Measurements from ENCODE around the gene KLK11. TPM values are rescaled to one million over a fixed set of nuclear protein-coding genes. Genes with fewer than 3 reads are reported as not detected.

The KLK11 gene
- total and polyA plus RNA-seq, 10 of the 15 experiments (the other 5 are each of a cell fraction or from before 2014, with no cell fraction given), result not detected

GRCh38 chr19:51030631-51031030, 4.2 kb upstream of the KLK11 start (continued):
- TF ChIP-seq CUX1 (IDR thresholded peaks at IDR 0.05; ENCODE audit: insufficient replicate concordance, low read depth, low read length) (no peak), KAT2A (conservative IDR thresholded peaks at IDR 0.05; ENCODE audit: control insufficient read depth, low read depth, low read length) (no peak), CREB1 (IDR thresholded peaks at IDR 0.05; ENCODE audit: low read depth) (no peak), SPI1 (IDR thresholded peaks at IDR 0.05; ENCODE audit: borderline replicate concordance, insufficient read depth, low read depth, low read length) (no peak)

DNA sequence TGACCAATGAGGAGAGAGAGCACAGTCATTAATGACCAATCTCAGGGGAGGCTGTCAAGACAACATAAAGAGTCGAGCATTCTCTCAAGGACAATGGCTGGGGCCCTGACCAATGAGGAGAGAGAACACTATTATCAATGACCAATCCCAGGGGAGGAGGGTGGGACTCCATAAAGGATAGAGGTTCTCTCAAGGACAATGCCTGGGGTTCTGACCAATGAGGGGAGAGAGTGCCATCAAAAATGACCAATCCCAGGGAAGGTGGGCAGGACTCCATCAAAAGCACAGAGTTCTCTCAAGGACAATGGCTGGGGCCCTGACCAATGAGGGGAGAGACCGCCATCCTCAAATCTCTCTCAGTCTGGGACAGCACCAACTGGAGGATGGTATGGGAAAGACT, 3.3 kb upstream of the KLK11 start:
- no peak for TF ChIP-seq USF1 (IDR thresholded peaks at IDR 0.05; ENCODE audit: borderline replicate concordance, extremely low read length, insufficient read depth, low read depth, low read length)
- TF ChIP-seq USF2 (IDR thresholded peaks at IDR 0.05; ENCODE audit: borderline replicate concordance, low read depth, low read length), result no peak
- TF ChIP-seq HDAC2 (IDR thresholded peaks at IDR 0.05), result no peak
- no peak for TF ChIP-seq MEF2A (IDR thresholded peaks at IDR 0.05; ENCODE audit: insufficient read depth, low read depth, low read length)
- TF ChIP-seq NFYB (IDR thresholded peaks at IDR 0.05; ENCODE audit: insufficient read depth, low read depth, low read length), result peak; percentile 66; the same call in 1 of the 2 replicates
- in situ Hi-C loops (cut with MboI) (no loop called here), intact Hi-C loops (cut with micrococcal nuclease; ENCODE audit: unreplicated experiment) (no loop called here)
- no peak for DNase-seq (ENCODE audit: low read depth, low spot score)
- Histone ChIP-seq H4K20me1 (ENCODE audit: control insufficient read depth, insufficient read depth) (no peaks in the 10 kb centered on the region), H3K36me3 (ENCODE audit: control insufficient read depth in 2 of 2, insufficient read depth in 2 of 2, low read length in 1 of 2) (no peaks in the 10 kb centered on the region), H3K9ac (ENCODE audit: control insufficient read depth, insufficient read depth, low read length) (no peak overlapping the region), H3K27me3 (replicated peaks in 1 of 2; ENCODE audit: control insufficient read depth in 2 of 2, insufficient read depth in 2 of 2, low read length in 1 of 2) (no peaks in the 10 kb centered on the region), H3K27ac (ENCODE audit: control insufficient read depth, insufficient read depth) (no peak overlapping the region), H3K4me3 (no peak overlapping the region), H3K9me3 (replicated peaks; ENCODE audit: control insufficient read depth, insufficient read depth, low read length) (no peaks in the 10 kb centered on the region), H3K79me2 (ENCODE audit: control insufficient read depth, insufficient read depth, low read length) (no peaks in the 10 kb centered on the region), H3K4me1 (ENCODE audit: control insufficient read depth, insufficient read depth, low read length) (no peaks in the 10 kb centered on the region), H2AFZ (ENCODE audit: control insufficient read depth, low read depth, low read length) (no peak overlapping the region), H3K4me2 (ENCODE audit: control insufficient read depth, insufficient read depth) (no peak overlapping the region)
- SMC1A ChIA-PET (ENCODE audit: uncharacterized antibody, unreplicated experiment), result no interaction called here
- no peak for FAIRE-seq
- POLR2A ChIA-PET, result no interaction called here
- CTCF ChIA-PET, result no interaction called here
- WGBS (ENCODE audit: insufficient coverage, insufficient replicate concordance, low lambda C conversion rate, missing lambda C conversion rate), result 45% methylated on average over 2 of the region's 2 CpGs
- RAD21 ChIA-PET (ENCODE audit: unreplicated experiment), result no interaction called here
- BruUV-seq (replicated peaks), result no TSS peak
- no peak for ATAC-seq
